Tibial nerve (tissue), 4 donors: ENCODE results near the gene DUOXA2. TPM values are rescaled to one million over a fixed set of nuclear protein-coding genes. Genes with fewer than 3 reads are reported as not detected.

Experiments used
- DNase-seq, 2 donors: peaks; one replicate each; pipeline ENCODE4 v3.0.0-alpha.2; 2019; ENCODE audit warnings: low spot score in 2 of 2
- H3K27ac ChIP-seq, 4 donors: fragments of 200-600 bp; sonication (generic) in 3 of 4; one replicate each; pipeline ENCODE4 v1.5.1; 2017 to 2019; ENCODE audit warnings: mild to moderate bottlenecking in 1 of 4
- H3K27me3 ChIP-seq, 2 donors: fragments of 200-600 bp; sonication (generic) in 1 of 2; one replicate each; pipeline versions ENCODE4 v1.5.1 to v1.6.0; 2017 to 2019
- H3K36me3 ChIP-seq, 3 donors: fragments of 200-600 bp; sonication (generic); one replicate each; pipeline ENCODE4 v1.5.1; 2018 to 2019
- H3K4me1 ChIP-seq, 4 donors: fragments of 200-600 bp; sonication (generic) in 3 of 4; one replicate each; pipeline ENCODE4 v1.5.1; 2017 to 2019
- H3K4me3 ChIP-seq, 4 donors: fragments of 200-600 bp; sonication (generic) in 3 of 4; one replicate each; pipeline ENCODE4 v1.5.1; 2017 to 2019; ENCODE audit warnings: mild to moderate bottlenecking in 1 of 4, moderate library complexity in 1 of 4
- H3K9me3 ChIP-seq, 4 donors: fragments of 200-600 bp; sonication (generic) in 3 of 4; one replicate each; pipeline ENCODE4 v1.5.1; 2017 to 2019
- EP300 ChIP-seq, 2 donors: sonication (generic); formaldehyde crosslinking; IDR thresholded peaks; one replicate each; pipeline ENCODE4 v1.6.1; 2017; ENCODE audit warnings: antibody characterized with exemption in 2 of 2, mild to moderate bottlenecking in 1 of 2
- POLR2A ChIP-seq, 2 donors: fragments of 450-650 bp; IDR thresholded peaks; one replicate each; pipeline ENCODE4 v1.6.1; 2017; ENCODE audit warnings: antibody characterized with exemption in 2 of 2, mild to moderate bottlenecking in 2 of 2, moderate library complexity in 2 of 2
- WGBS, 2 donors: methylation state at CpG; one replicate each; pipeline ENCODE4 v1.1.5; 2018; 5-methylcytosine and 5-hydroxymethylcytosine counted together
- total RNA-seq, 4 donors: library from RNA; depleted of rRNA; stranded (reverse); fragments of >200 nt; gene quantifications; one replicate each; pipeline ENCODE4 v1.1.0, GENCODE V29; 2016
- TF ChIP-seq, protein P1 (sequence below), 5 experiments: fragments of 200-600 bp in 3 of 5; fragments of 450-650 bp in 2 of 5; sonication (generic) in 3 of 5; IDR thresholded peaks; one replicate each; pipeline ENCODE4 v1.5.1; 2016 to 2019; ENCODE audit warnings: antibody characterized with exemption in 5 of 5, mild to moderate bottlenecking in 3 of 5, moderate library complexity in 2 of 5

The DUOXA2 gene
- total RNA-seq, 4 donors from 2014 or later, result not detected

DNA sequence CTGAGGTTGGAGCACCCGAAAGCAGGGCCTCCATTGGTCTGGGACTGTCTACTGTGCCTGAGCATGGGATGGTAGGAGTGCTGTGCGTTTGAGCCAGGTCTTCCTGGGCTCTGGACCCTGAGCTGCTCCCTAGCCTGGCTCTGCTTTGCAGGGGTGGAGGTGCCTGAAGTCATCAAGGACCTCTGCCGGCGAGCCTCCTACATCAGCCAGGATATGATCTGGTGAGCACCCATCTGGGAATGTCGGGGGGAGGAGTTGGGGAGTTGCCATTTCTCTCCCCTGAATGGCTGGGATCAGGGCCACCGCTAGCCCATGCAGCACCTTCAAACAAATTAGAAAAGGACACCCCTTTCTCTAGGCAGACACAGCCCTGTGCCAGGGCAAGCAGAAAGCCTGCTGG is 36.4 kb downstream of the DUOXA2 start:
- DNase-seq, result no peak
- H3K27ac ChIP-seq, result no peak overlapping the region
- no peaks in the 10 kb centered on the region for H3K27me3 ChIP-seq
- H3K36me3 ChIP-seq, result peaks cover 0 to 23% (median 0%) of the 10 kb centered on the region in 3 donors
- no peaks in the 10 kb centered on the region for H3K4me1 ChIP-seq
- TF ChIP-seq, protein P1, sequence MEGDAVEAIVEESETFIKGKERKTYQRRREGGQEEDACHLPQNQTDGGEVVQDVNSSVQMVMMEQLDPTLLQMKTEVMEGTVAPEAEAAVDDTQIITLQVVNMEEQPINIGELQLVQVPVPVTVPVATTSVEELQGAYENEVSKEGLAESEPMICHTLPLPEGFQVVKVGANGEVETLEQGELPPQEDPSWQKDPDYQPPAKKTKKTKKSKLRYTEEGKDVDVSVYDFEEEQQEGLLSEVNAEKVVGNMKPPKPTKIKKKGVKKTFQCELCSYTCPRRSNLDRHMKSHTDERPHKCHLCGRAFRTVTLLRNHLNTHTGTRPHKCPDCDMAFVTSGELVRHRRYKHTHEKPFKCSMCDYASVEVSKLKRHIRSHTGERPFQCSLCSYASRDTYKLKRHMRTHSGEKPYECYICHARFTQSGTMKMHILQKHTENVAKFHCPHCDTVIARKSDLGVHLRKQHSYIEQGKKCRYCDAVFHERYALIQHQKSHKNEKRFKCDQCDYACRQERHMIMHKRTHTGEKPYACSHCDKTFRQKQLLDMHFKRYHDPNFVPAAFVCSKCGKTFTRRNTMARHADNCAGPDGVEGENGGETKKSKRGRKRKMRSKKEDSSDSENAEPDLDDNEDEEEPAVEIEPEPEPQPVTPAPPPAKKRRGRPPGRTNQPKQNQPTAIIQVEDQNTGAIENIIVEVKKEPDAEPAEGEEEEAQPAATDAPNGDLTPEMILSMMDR (IDR thresholded peaks at IDR 0.05), result no peak
- TF ChIP-seq POLR2A (IDR thresholded peaks at IDR 0.05), result no peak
- no peak for TF ChIP-seq EP300 (IDR thresholded peaks at IDR 0.05)
- WGBS, 2 donors, result 59 to 76% methylated on average over 5 to 6 of the region's 6 CpGs
- H3K4me3 ChIP-seq, result no peak overlapping the region
- H3K9me3 ChIP-seq, result no peaks in the 10 kb centered on the region

DNA sequence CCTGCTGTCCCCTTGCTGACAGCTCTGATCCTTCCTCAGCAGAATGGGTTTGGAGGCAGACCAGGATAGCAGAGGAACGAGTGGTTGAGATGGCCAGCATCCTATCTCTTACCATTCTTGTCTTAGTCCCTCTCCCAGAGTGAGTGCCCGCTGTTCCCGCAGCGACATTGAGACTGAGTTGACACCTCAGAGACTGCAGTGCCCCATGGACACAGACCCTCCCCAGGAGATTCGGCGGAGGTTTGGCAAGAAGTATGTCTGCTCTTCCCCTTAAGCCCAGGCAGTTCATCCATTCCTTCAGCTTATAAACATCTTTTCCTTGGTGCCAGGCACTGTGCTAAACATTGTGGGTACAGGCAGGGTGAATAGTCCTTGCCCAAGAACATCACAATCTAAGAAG is 36.9 kb downstream of the DUOXA2 start:
- no peak overlapping the region for H3K27ac ChIP-seq
- 88 to 90% methylated on average over 6 of the region's 6 CpGs for WGBS, 2 donors
- H3K36me3 ChIP-seq, result peaks cover 0 to 23% (median 0%) of the 10 kb centered on the region in 3 donors
- no peaks in the 10 kb centered on the region for H3K27me3 ChIP-seq
- H3K9me3 ChIP-seq, result no peaks in the 10 kb centered on the region
- TF ChIP-seq, protein P1 (IDR thresholded peaks at IDR 0.05), result no peak
- TF ChIP-seq POLR2A (IDR thresholded peaks at IDR 0.05) (no peak), EP300 (IDR thresholded peaks at IDR 0.05) (no peak)
- H3K4me3 ChIP-seq, result no peak overlapping the region
- H3K4me1 ChIP-seq, result no peaks in the 10 kb centered on the region
- no peak for DNase-seq

DNA sequence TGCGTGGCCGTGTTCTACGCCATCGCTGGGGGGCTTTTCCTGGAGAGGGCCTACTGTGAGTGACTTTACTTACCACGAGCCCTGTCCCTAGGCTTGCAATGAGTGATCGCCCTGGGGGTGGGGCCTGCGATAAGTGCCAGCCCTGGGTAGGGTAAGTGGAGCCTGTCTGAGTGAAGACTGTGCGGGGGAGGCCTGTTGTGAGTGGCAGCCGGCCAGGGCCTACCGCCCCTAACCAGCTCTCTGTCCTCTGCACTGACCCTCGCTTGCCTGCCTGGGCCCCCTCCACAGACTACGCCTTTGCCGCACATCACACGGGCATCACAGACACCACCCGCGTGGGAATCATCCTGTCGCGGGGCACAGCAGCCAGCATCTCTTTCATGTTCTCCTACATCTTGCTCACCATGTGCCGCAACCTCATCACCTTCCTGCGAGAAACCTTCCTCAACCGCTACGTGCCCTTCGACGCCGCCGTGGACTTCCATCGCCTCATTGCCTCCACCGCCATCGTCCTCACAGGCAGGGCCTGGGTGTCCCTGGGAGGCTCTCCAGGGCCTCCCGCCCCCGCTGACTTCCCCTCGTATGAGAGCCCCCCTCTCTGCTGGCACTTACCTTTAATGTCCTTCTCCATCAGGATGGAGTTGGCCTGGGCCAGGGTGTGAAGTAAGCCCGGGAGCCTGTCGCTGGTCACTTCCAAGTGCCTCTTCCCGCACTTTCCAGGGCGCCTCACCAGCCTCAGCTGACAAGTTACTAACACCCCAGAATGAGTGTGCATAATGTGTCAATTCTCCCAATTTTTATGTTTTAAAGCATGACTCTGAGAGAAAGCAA is 38.1 kb downstream of the DUOXA2 start:
- TF ChIP-seq, protein P1 (IDR thresholded peaks at IDR 0.05), result no peak
- TF ChIP-seq POLR2A (IDR thresholded peaks at IDR 0.05), result no peak
- TF ChIP-seq EP300 (IDR thresholded peaks at IDR 0.05), result no peak
- H3K36me3 ChIP-seq, result peaks cover 0 to 23% (median 0%) of the 10 kb centered on the region in 3 donors
- 92% methylated on average over 36 of the region's 36 CpGs for WGBS, 2 donors

DNA sequence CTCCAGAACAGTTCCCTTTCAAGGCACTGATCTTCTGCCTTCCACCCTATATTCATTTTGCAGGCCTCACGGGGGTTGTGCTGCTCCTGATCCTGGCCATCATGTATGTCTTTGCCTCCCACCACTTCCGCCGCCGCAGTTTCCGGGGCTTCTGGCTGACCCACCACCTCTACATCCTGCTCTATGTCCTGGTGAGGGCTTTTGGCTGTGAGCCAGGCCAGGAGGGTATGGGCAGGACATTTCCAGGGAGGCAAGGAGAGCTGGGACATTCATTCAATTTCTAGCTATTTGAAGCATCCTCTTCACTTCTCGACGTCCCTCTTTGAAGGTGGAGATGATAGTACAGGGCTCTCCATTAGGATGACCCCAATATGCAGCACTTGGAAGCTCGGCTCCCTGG is 41.6 kb downstream of the DUOXA2 start:
- no peak overlapping the region for H3K27ac ChIP-seq
- no peak overlapping the region for H3K4me3 ChIP-seq
- DNase-seq, result no peak
- no peaks in the 10 kb centered on the region for H3K9me3 ChIP-seq
- 82 to 88% methylated on average over 8 of the region's 8 CpGs for WGBS, 2 donors
- no peaks in the 10 kb centered on the region for H3K27me3 ChIP-seq
- H3K4me1 ChIP-seq, result peaks cover 0 to 21% (median 5%) of the 10 kb centered on the region in 4 donors
- no peak for TF ChIP-seq EP300 (IDR thresholded peaks at IDR 0.05)
- TF ChIP-seq, protein P1 (IDR thresholded peaks at IDR 0.05), result no peak
- TF ChIP-seq POLR2A (IDR thresholded peaks at IDR 0.05), result no peak
- peaks cover 0 to 19% (median 0%) of the 10 kb centered on the region in 3 donors for H3K36me3 ChIP-seq

More for the DNA sequence above, 38.1 kb downstream of the DUOXA2 start:
- Histone ChIP-seq H3K27me3 (no peaks in the 10 kb centered on the region), H3K4me1 (peaks cover 0 to 4% (median 0%) of the 10 kb centered on the region in 4 donors), H3K9me3 (no peaks in the 10 kb centered on the region), H3K27ac (no peak overlapping the region), H3K4me3 (no peak overlapping the region)
- DNase-seq, result no peak

DNA sequence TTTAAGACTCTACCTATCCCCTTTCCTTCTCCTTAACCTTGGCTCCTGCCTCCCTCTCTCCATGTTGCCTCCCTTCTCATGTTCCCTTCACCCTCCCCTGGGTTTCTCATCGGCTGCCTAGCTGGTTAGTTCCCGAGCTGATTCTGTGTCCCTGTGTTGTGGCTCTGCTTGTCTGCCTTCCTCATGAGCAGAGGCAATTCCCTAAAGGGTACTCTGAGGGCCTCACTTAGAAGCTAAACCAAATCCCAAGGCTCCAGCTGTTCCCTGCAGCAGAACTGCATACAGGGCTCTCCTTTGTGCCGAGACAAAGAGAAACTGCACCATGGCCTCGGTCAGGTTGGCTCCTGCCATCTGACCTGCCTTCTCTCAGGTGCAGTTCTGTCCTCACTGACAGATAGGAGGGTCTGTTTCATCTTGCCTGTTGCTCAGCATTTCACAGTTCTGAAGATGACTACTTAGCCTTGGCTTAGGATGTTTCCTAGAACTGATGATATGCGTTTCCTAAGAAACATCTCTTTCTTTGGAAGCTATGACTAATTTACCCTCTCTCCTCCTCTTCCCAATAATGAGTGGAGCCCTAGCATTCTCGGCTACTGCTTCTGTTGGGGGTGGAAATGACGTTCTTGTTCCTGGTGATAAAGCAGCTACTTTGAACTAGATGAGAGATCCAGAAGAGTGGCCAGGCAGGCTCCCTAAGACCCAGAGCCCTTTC is 42.8 kb downstream of the DUOXA2 start:
- Histone ChIP-seq H3K36me3 (peaks cover 0 to 9% (median 0%) of the 10 kb centered on the region in 3 donors), H3K27me3 (no peaks in the 10 kb centered on the region), H3K9me3 (no peaks in the 10 kb centered on the region), H3K27ac (peak overlapping the region in 3 of 4 donors; percentile 57 to 87 (median 87)), H3K4me1 (peaks cover 0 to 27% (median 5%) of the 10 kb centered on the region in 4 donors), H3K4me3 (no peak overlapping the region)
- 37 to 52% methylated on average over 7 of the region's 7 CpGs for WGBS, 2 donors
- DNase-seq, result no peak
- no peak for TF ChIP-seq POLR2A (IDR thresholded peaks at IDR 0.05)
- TF ChIP-seq, protein P1 (IDR thresholded peaks at IDR 0.05), result no peak
- no peak for TF ChIP-seq EP300 (IDR thresholded peaks at IDR 0.05)
